Liver (tissue), 3 donors: ENCODE measurements around the gene RASGRP3.

ENCODE experiments used
- ATF3 ChIP-seq: IDR thresholded peaks from 2 replicates; pipeline ENCODE4 v1.6.1; 2016; ENCODE audit warnings: antibody characterized with exemption
- CTCF ChIP-seq: fragments of 150-350 bp; IDR thresholded peaks from 2 replicates; pipeline ENCODE4 v1.5.1; 2017; ENCODE audit warnings: improper control_type of control experiment, low read depth, low read length; ENCODE audit not compliant: missing input control
- EGR1 ChIP-seq, 2 donors: IDR thresholded peaks; 2 replicates each; pipeline ENCODE4 v1.6.1; 2016 to 2018; ENCODE audit warnings: antibody characterized with exemption in 2 of 2, low read depth in 2 of 2
- FOXA1 ChIP-seq: IDR thresholded peaks from 2 replicates; pipeline ENCODE4 v1.6.1; 2016; ENCODE audit warnings: antibody characterized with exemption
- GABPA ChIP-seq, 2 donors: IDR thresholded peaks in 1 of 2; conservative IDR thresholded peaks in 1 of 2; 2 replicates each; pipeline ENCODE4 v1.6.1; 2016; ENCODE audit warnings: antibody characterized with exemption in 2 of 2, mild to moderate bottlenecking in 1 of 2, moderate library complexity in 1 of 2
- JUND ChIP-seq, 2 donors: IDR thresholded peaks; 2 replicates each; pipeline ENCODE4 v1.6.1; 2016; ENCODE audit warnings: antibody characterized with exemption in 2 of 2
- MAX ChIP-seq: IDR thresholded peaks from 2 replicates; pipeline ENCODE4 v1.6.1; 2016; ENCODE audit warnings: antibody characterized with exemption
- NR2F2 ChIP-seq: IDR thresholded peaks from 2 replicates; pipeline ENCODE4 v1.6.1; 2016; ENCODE audit warnings: antibody characterized with exemption
- RAD21 ChIP-seq, 2 donors: IDR thresholded peaks; 2 replicates each; pipeline ENCODE4 v1.6.1; 2016; ENCODE audit warnings: antibody characterized with exemption in 2 of 2, mild to moderate bottlenecking in 2 of 2
- REST ChIP-seq: IDR thresholded peaks from 2 replicates; pipeline ENCODE4 v1.6.1; 2016; ENCODE audit warnings: antibody characterized with exemption, mild to moderate bottlenecking
- TAF1 ChIP-seq: conservative IDR thresholded peaks from 2 replicates; pipeline ENCODE4 v1.6.1; 2016; ENCODE audit warnings: antibody characterized with exemption, mild to moderate bottlenecking
- YY1 ChIP-seq: IDR thresholded peaks from 2 replicates; pipeline ENCODE4 v1.6.1; 2016; ENCODE audit warnings: antibody characterized with exemption, mild to moderate bottlenecking
- ZBTB33 ChIP-seq: IDR thresholded peaks from 2 replicates; pipeline ENCODE4 v1.6.1; 2016; ENCODE audit warnings: antibody characterized with exemption
- donor health status: healthy.
- donor health status: healthy.

- TF ChIP-seq CTCF: no peak
- no peak for TF ChIP-seq TAF1
- TF ChIP-seq REST: no peak
- no peak for TF ChIP-seq MAX
- no peak for TF ChIP-seq FOXA1
- TF ChIP-seq RAD21 (IDR thresholded peaks at IDR 0.05): no peak
- TF ChIP-seq ATF3: no peak
- no peak for TF ChIP-seq ZBTB33
- TF ChIP-seq NR2F2: no peak
- no peak for TF ChIP-seq JUND (IDR thresholded peaks at IDR 0.05)
- TF ChIP-seq GABPA (IDR thresholded peaks at IDR 0.05 in 1 of 2, conservative IDR thresholded peaks at IDR 0.05 in 1 of 2): no peak
- TF ChIP-seq YY1: no peak
- no peak for TF ChIP-seq EGR1 (IDR thresholded peaks at IDR 0.05; ENCODE audit: low read depth in 2 of 2)
Measured at GRCh38 chr2:33579227-33579626, 102.8 kb downstream of the RASGRP3 start.
